Activated CD4-positive, alpha-beta T cell treated with anti-CD3 and anti-CD28 coated beads for 4 hours (primary cell): ENCODE results near the gene CDK9.

Source experiments
- DNase-seq, 2 donors: peaks; one replicate each; pipeline ENCODE4 v3.0.0-alpha.2; 2020

CDK9 gene

DNA sequence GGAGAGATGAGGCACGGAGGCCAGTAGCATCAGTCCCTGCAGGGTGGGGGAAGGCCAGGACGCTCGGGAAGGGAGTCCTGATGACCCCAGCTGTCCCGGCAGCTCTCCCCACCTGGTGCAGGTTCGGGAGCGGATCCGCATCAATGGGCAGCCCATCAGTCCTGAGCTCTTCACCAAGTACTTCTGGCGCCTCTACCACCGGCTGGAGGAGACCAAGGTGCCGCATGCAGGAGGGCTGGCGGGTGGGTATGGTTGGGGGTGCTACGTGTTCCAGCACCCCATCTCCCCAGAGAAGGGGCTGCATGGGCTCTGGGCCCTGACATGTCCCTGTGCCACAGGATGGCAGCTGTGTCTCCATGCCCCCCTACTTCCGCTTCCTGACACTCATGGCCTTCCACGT is 21.0 kb downstream of the CDK9 start:
- DNase-seq: no peak

DNA sequence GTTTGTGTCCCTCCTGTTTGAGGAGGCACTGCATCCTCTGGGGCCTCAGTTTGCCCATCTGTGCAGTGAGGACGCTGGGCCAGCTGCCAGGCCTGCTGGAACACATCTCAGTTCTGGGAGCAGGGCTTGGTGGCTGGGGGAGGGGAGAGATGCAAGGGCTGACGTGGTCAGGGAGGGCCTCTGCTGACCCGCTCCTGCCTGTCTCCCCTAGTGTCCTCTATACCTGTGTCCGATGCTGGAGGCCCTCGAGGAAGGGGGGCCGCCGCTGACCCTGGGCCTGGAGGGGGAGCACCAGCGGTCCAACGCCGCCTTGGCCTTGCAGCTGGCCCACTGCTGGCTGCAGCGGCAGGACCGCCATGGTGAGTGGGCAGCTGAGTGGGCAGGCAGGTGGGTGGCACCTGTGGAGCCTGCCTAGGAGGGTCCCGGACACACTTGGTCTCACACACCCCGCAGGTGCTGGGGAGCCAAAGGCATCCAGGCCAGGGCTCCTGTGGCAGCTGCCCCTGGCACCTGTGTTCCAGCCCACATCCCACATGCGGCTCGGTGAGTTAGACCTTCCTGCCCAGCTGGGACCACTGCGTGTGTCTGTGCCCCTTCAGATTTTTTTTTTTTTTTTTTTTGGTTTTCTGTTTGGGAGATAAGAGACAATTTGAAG is 22.6 kb downstream of the CDK9 start:
- DNase-seq: no peak

DNA sequence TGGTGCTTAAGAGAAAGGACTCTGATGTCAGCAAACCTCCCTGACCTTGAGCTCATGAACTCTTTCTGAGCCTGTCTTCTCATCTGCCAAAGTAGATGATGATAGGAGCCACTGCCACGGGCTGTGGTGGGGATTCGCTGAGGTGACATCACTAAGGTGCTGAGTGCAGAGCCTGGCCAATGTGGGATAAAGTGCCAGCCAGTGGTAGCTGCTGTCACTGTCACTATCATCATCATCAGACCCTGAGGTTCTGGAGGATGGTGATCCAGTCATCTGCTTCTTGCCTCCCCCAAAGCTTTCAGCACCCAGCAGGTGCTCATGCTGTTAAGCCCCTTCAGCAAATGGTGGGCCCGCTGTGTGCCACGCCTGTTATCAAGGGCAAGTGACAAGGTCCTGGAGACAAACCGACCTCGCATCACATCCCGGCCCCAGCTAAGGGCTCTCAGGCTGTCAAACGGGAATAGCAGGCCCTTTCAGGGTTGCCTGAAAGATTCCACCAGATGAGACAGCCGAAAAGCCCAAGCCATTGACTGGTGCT is 23.2 kb downstream of the CDK9 start:
- DNase-seq: no peak

- DNase-seq: no peak
Observed at GRCh38 chr9:127809540-127810377, 23.9 kb downstream of the CDK9 start.

DNA sequence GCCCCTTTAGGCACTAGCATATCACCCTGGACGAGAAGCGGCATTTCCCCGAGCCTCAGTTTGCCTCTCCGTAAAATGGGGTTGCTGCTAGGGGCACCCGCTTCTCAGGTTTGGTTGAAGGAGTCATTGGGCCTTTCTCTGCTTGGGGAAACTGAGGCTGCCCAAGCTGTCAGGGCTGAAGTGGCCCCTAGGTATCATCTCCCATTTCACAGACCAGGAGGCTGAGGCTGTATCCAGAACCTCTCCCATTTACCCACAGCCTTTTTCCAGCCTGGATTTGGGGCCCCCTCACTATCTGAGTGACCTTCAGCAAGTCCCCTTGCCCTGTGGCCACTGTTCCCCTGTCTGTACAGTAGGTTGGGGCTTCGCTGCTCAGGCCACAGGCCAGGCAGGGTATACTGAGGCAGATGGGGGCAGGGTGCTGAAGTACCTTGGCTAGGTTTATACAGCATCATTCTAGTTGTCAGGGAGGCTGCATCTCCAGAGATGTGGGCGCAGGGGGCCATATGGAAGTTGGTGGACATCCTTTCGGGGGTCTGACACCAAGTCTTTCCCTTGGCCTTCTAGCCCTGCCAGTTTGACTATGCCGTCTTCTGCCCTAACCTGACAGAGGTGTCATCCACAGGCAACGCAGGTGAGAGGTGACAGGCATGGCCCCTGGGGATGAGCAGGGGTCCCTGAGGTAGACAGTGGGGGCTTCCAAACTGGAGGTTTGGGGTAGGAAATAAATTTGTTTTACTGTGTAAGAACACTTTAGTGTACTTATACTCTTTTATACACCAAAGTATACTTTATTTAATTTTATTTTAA is 24.7 kb downstream of the CDK9 start:
- DNase-seq: no peak

- DNase-seq: no peak
Observed at GRCh38 chr9:127812011-127812410, 26.2 kb downstream of the CDK9 start.

DNA sequence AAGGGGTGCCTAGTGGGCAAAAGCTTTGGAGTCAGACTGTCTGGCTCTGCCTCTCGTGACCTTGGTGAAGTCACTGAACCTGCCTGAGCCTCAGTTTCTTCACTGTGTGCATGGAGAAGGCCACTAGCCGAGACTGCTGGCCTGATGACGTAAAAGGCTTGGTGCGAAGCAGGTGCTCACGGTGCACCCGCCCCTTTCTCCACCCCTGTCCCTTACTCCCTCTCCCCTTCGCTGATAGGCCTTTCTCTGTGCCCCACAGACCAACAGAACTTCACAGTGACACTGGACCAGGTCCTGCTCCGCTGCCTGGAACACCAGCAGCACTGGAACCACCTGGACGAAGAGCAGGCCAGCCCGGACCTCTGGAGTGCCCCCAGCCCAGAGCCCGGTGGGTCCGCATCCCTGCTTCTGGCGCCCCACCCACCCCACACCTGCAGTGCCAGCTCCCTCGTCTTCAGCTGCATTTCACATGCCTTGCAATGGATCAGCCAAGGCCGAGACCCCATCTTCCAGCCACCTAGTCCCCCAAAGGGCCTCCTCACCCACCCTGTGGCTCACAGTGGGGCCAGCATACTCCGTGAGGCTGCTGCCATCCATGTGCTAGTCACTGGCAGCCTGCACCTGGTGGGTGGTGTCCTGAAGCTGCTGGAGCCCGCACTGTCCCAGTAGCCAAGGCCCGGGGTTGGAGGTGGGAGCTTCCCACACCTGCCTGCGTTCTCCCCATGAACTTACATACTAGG is 27.3 kb downstream of the CDK9 start:
- DNase-seq: no peak

DNA sequence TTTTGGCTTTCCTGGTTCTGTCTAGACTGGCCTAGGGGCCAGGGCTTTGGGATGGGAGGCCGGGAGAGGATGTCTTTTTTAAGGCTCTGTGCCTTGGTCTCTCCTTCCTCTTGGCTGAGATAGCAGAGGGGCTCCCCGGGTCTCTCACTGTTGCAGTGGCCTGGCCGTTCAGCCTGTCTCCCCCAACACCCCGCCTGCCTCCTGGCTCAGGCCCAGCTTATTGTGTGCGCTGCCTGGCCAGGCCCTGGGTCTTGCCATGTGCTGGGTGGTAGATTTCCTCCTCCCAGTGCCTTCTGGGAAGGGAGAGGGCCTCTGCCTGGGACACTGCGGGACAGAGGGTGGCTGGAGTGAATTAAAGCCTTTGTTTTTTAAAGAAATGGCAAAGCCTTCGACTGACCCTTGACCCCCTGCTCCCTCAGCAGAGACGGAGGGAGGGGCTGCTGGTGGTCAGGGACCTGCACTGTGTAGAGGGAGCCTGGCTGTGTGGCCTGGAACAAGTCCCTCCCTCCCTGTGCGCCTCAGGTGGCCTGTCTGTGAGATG is 27.9 kb downstream of the CDK9 start:
- no peak for DNase-seq

GRCh38 chr9:127814619-127815511 is 29.0 kb downstream of the CDK9 start:
- no peak for DNase-seq

DNA sequence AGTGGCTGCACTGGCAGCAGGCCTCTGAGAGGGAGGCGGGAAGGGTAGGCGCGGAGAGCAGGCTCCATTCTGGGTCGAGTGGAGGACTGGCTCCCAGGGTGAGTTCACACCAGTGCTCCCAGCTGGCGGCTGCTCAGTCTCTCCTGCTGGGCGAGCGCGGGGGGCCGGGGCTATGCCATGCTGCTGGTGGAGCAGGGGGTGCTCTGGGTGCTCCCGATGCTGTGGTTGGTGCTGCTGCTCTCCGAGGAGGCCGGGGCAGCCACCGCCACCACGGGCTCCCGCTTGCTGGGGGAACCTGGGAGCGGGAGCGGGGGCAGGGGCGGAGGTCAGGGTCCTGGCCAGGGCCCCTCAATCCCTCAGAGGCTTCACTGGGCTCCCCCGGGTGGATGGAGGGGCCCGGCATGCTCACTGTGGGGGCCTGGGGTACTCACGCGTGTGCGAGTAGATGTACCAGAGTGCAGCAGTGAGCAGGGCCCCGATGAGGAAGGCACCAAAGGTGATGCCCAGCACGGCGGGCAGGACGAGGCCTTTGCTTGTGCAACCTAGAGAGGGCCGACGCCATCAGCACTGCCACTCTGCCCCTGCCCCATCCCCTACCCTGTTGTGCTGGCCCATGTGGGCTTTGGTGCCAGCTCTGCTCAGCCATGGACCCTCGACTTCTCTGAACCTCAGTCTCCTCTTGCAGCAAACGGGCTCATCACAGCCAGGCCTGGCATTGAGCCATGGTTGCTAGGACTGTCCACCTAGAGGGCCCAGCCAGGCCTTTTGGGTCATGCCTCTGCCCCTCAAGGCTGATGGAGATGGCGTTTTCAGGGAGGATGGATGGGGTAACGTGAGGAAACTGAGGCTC is 29.9 kb downstream of the CDK9 start:
- no peak for DNase-seq

DNA sequence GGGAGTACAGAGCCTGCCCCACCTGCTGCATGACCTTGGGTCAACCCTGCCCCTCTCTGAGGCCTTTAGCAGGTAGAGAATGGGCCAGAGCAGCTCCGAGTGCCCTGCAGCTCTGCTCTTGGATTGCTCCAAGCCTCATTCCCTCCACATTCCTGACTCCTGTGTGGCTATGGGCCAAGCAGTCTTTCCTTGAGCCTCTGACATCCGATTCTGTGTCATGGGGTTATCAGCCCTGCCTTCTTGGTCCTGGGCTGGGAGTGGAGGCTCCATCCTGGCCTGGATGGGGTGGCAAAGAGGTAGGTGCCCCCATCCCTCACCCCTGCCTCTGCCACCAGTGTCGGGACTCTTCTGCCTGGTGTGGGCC is 30.5 kb downstream of the CDK9 start:
- no peak for DNase-seq

DNA sequence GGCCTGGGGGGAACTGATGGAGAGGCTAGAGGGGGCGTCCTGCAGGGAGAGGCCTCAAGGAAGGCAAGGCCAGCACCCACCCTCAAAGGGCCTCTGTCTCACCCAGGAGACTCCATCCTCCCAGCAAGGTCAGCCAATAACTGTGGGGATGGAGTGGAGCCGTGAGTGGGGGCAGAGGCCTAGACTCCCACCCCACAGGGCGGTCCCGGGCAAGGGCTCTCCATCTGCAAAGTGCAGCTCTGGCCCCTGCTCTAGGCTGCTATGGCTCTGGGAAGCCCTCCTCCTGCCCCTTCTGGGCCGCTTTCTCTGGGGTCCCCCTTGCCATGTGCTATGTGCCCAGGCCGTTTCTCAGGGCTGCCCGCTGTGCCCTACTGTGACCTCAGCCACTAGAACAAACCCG is 30.9 kb downstream of the CDK9 start:
- DNase-seq: no peak

- no peak for DNase-seq
Observed at GRCh38 chr9:127817881-127818434, 32.1 kb downstream of the CDK9 start.

DNA sequence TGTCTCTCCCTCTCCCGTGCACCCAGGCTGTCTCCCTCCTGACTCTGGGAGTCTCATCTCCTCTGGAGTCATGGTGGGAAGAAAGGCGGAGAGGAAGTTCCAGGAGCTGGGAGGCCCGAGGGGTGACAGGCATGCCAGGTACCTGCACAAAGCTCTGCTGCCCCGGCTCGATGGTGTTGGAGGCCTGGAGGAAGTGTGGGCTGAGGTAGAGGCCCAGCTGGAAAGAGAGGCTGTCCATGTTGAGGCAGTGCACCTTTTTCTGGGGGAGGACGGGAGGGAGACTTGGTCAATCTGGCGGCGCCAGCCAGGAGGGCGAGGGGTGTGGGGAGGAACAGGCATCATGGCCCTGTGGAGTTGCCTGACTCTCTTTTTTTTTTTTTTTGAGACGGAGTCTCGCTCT is 32.7 kb downstream of the CDK9 start:
- no peak for DNase-seq

DNA sequence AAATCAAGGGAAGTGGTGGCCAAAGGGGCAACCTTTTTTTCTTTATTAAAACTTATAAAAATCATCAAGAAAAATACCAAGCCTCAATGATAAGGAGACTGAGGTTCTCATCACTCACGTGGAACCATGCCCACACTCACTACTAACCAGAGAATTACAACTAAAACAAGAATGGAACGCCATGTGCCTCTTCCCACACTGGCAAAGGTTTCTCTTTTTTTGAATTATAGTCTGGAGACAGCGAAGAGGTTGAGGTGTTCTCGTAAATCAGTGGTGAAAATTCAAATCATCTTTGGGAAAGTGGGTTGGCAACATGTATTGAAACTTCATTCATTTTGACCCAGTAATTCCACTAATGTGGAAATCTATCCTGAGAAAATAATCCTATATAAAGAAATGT is 36.3 kb downstream of the CDK9 start:
- no peak for DNase-seq

- DNase-seq: no peak
Observed at GRCh38 chr9:127825319-127826051, 39.7 kb downstream of the CDK9 start.

- no peak for DNase-seq
Observed at GRCh38 chr9:127826253-127826913, 40.5 kb downstream of the CDK9 start.

DNA sequence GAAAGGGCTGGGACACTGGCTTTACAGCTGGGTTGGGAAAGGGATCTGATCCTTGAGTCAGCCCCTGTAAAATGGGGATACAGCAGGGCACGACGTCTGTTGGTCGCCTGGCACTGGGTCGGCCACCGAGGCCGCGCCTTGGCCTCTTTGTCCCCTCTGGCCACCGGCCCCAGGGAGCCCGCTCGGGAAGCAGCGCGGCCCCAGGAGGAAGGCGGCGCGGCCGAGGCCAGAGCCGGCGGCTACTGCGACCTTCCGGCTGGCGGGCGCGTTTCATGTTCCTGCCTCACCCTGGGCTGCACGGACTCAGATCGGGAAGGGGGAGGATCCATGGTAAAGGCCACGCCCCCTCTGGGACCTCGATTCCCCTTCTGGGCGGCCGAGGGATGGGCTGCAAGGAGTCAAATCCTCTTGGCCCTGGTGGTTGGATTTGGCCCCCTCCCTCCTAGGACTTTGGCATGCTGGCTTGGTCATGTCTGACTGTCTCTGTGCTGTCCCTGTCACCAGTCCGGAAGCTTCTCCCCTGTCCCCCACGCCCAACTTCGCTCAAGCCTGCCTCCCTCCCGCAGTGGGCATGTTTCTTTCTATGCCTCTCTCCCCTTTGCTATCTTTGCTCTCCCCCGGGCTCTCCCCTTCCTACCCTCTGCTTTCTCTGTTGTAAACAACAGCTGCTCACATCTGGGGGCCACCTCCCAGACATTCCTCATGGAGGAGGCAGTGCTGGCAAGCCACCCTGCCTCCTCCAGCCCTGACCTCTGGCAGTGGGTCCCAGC is 42.6 kb downstream of the CDK9 start:
- no peak for DNase-seq
